Endothelial cell of umbilical vein (primary cell): ENCODE measurements around the gene RBMS3. TPM values are rescaled to one million over a fixed set of nuclear protein-coding genes. Genes with fewer than 3 reads are reported as not detected.
A peak's percentile ranks its signal among the peaks of the same experiment; 100 is the strongest.

Source experiments
- BruUV-seq: library from RNA; stranded (reverse); fragments of 400-500 nt; replicated peaks from 2 replicates; lab custom pipeline; 2021; lab: Mats Ljungman, UMichigan
- CTCF ChIA-PET: fragments of 300-600, 350-600 bp; sonication (Branson Sonifier 250); formaldehyde crosslinking; loops from one replicate; lab custom pipeline; 2021; ENCODE audit warnings: antibody characterized with exemption, inconsistent platforms; lab: Charles Lee
- POLR2A ChIA-PET: fragments of 300-600, 350-600 bp; sonication (Branson Sonifier 250); formaldehyde crosslinking; loops from one replicate; lab custom pipeline; 2021; ENCODE audit warnings: antibody characterized with exemption, inconsistent platforms; lab: Charles Lee
- DNase-seq: peaks from one replicate; pipeline ENCODE4 v3.0.0-alpha.2; 2011; ENCODE audit warnings: low read depth, low spot score
- FAIRE-seq: peaks from 2 replicates; lab custom pipeline; 2011; peaks lifted over from hg19 to GRCh38; lab: Jason Lieb, UNC
- H2AFZ ChIP-seq: 2 replicates; pipeline ENCODE4 v1.6.0; 2012; ENCODE audit warnings: low read depth, low read length, control low read depth, inconsistent platforms
- H3K27ac ChIP-seq: 2 replicates; pipeline ENCODE4 v1.5.1; 2011; ENCODE audit warnings: low read depth, mild to moderate bottlenecking, control low read depth, low read length, moderate library complexity; ENCODE audit not compliant: insufficient read depth
- H3K27me3 ChIP-seq, 2 experiments: 2 replicates each; pipeline versions ENCODE4 v1.6.0 to v1.6.1; 2011; ENCODE audit warnings: low read length in 2 of 2, mixed read lengths in 1 of 2; ENCODE audit not compliant: control insufficient read depth in 2 of 2, insufficient read depth in 2 of 2
- H3K36me3 ChIP-seq, 2 experiments: 2 replicates in 1 of 2; 3 replicates in 1 of 2; pipeline ENCODE4 v1.5.1; 2011; ENCODE audit warnings: low read length in 2 of 2, mild to moderate bottlenecking in 1 of 2, moderate library complexity in 1 of 2; ENCODE audit not compliant: control insufficient read depth in 2 of 2, insufficient read depth in 2 of 2; ENCODE audit errors: extremely low read depth in 1 of 2
- H3K4me1 ChIP-seq: 3 replicates; pipeline ENCODE4 v1.5.1; 2011; ENCODE audit warnings: mild to moderate bottlenecking, low read length; ENCODE audit not compliant: control insufficient read depth, insufficient read depth; ENCODE audit errors: extremely low read depth
- H3K4me2 ChIP-seq: 2 replicates; pipeline ENCODE4 v1.6.1; 2011; ENCODE audit warnings: low read length, control low read depth, mixed read lengths; ENCODE audit not compliant: insufficient read depth
- H3K4me3 ChIP-seq, 3 experiments: fragments of 200-600 bp in 1 of 3; sonication (generic), shearing (Covaris generic) in 1 of 3; replicated peaks in 1 of 3; 2 replicates each; pipeline ENCODE4 v1.5.1; 2011 to 2016; ENCODE audit warnings: control low read depth in 3 of 3, low read length in 3 of 3, mild to moderate bottlenecking in 2 of 3, inconsistent platforms in 1 of 3, low read depth in 1 of 3, moderate library complexity in 1 of 3; ENCODE audit not compliant: insufficient read depth in 1 of 3
- H3K79me2 ChIP-seq: 2 replicates; pipeline ENCODE4 v1.6.0; 2012; ENCODE audit warnings: low read length, inconsistent platforms; ENCODE audit not compliant: control insufficient read depth, insufficient read depth
- H3K9ac ChIP-seq: replicated peaks from 2 replicates; pipeline ENCODE3; 2011; ENCODE audit warnings: low read length, control low read depth; ENCODE audit not compliant: insufficient read depth; ENCODE audit errors: extremely low read depth
- H3K9me1 ChIP-seq: replicated peaks from 3 replicates; pipeline ENCODE4 v1.6.0; 2011; ENCODE audit warnings: mild to moderate bottlenecking, low read length; ENCODE audit not compliant: control insufficient read depth, insufficient read depth; ENCODE audit errors: extremely low read depth
- H3K9me3 ChIP-seq: replicated peaks from 2 replicates; pipeline ENCODE4 v1.5.1; 2012; ENCODE audit warnings: low read length, inconsistent platforms; ENCODE audit not compliant: control insufficient read depth, insufficient read depth
- H4K20me1 ChIP-seq: replicated peaks from 2 replicates; pipeline ENCODE3; 2011; ENCODE audit warnings: mild to moderate bottlenecking, low read length; ENCODE audit not compliant: control insufficient read depth, insufficient read depth; ENCODE audit errors: extremely low read depth
- EZH2 ChIP-seq: IDR thresholded peaks from 2 replicates; pipeline ENCODE4 v1.6.1; 2012; ENCODE audit warnings: borderline replicate concordance, low read depth, mild to moderate bottlenecking, moderate library complexity, low read length, inconsistent platforms; ENCODE audit not compliant: severe bottlenecking
- GATA2 ChIP-seq: IDR thresholded peaks from 2 replicates; pipeline ENCODE4 v1.7.0; 2011; ENCODE audit warnings: low read depth, mild to moderate bottlenecking, moderate library complexity, mixed read lengths, low read length; ENCODE audit not compliant: insufficient read length, insufficient read depth
- JUN ChIP-seq: IDR thresholded peaks from 2 replicates; pipeline ENCODE4 v1.6.1; 2011; ENCODE audit warnings: borderline replicate concordance, low read depth; ENCODE audit not compliant: insufficient read length, insufficient read depth
- MYC ChIP-seq: IDR thresholded peaks from one replicate; pipeline ENCODE4 v1.6.1; 2011; ENCODE audit warnings: mild to moderate bottlenecking, low read depth, low read length
- POLR2A ChIP-seq: IDR thresholded peaks from 2 replicates; pipeline ENCODE4 v1.6.1; 2012; ENCODE audit warnings: low read depth, mild to moderate bottlenecking, control low read depth, low read length
- dilution Hi-C: fragments of 300-500 bp; cut with MboI; formaldehyde crosslinking; loops from one replicate; pipeline ENCODE4 v1.15.0; 2019; ENCODE audit warnings: low sequenced_read_pairs; ENCODE audit not compliant: extremely low pct_ligation_motif_present
- intact Hi-C: fragments of 100-400 bp; cut with micrococcal nuclease; formaldehyde crosslinking; loops from one replicate; pipeline ENCODE4 v1.10.0; 2022
- polyA plus RNA-seq, 4 experiments: library from polyadenylated mRNA; depleted of rRNA in 3 of 4; stranded (reverse) in 3 of 4; unstranded in 1 of 4; fragments of >200 nt; gene quantifications; 2 replicates each; pipeline versions ENCODE4 v1.2.1 to v1.2.3, GENCODE V29; 2011 to 2012; ENCODE audit warnings: missing spikeins in 1 of 4
- total RNA-seq: library from RNA; stranded (reverse); gene quantifications from 2 replicates; pipeline ENCODE4 v1.2.3, GENCODE V29; 2021
- TF ChIP-seq, protein P1 (sequence below), 2 donors: IDR thresholded peaks; 1 replicate in 1 of 2; 2 replicates in 1 of 2; pipeline ENCODE4 v1.5.1; 2011; ENCODE audit warnings: low read length in 2 of 2, mild to moderate bottlenecking in 2 of 2, moderate library complexity in 2 of 2, control low read depth in 1 of 2, inconsistent platforms in 1 of 2, low read depth in 1 of 2; ENCODE audit not compliant: insufficient read depth in 1 of 2; ENCODE audit errors: extremely low read depth in 1 of 2
- TF ChIP-seq, protein P2 (sequence below): IDR thresholded peaks from 2 replicates; pipeline ENCODE4 v1.6.1; 2011; ENCODE audit not compliant: insufficient read depth, insufficient read length

Gene RBMS3
- total and polyA plus RNA-seq, 2 donors (not counting 3 experiments of a cell fraction or from before 2014, with no cell fraction given) = 13.6 to 42.3 TPM

DNA sequence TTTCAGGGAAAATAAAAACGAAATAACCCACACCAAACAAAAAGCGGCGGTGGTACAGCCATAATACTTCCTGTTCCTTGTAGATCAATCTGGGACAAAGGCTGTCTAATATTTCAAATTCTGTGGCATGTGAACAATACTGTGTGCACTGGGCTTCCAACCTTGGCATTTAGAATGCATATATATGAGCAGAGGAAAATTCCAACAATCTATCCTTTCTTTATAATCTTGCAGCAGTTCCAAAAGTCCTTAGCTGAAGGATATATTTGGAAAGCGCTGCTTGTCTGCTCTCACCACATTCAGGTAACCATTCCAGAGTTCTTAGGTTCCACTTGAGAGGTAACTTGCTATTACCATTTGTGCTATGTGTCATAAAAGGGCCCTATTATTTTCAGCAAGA, 231.8 kb downstream of the RBMS3 start:
- H4K20me1 ChIP-seq = no peaks in the 10 kb centered on the region
- no peaks in the 10 kb centered on the region for H3K36me3 ChIP-seq
- peak overlapping the region; percentile 11 for H2AFZ ChIP-seq
- no peaks in the 10 kb centered on the region for H3K79me2 ChIP-seq
- TF ChIP-seq JUN (no peak), MYC (no peak), POLR2A (no peak), EZH2 (no peak), GATA2 (no peak)
- TF ChIP-seq, protein P1, sequence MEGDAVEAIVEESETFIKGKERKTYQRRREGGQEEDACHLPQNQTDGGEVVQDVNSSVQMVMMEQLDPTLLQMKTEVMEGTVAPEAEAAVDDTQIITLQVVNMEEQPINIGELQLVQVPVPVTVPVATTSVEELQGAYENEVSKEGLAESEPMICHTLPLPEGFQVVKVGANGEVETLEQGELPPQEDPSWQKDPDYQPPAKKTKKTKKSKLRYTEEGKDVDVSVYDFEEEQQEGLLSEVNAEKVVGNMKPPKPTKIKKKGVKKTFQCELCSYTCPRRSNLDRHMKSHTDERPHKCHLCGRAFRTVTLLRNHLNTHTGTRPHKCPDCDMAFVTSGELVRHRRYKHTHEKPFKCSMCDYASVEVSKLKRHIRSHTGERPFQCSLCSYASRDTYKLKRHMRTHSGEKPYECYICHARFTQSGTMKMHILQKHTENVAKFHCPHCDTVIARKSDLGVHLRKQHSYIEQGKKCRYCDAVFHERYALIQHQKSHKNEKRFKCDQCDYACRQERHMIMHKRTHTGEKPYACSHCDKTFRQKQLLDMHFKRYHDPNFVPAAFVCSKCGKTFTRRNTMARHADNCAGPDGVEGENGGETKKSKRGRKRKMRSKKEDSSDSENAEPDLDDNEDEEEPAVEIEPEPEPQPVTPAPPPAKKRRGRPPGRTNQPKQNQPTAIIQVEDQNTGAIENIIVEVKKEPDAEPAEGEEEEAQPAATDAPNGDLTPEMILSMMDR (IDR thresholded peaks at IDR 0.05; ENCODE audit: extremely low read depth in 1 of 2, insufficient read depth in 1 of 2, low read depth in 1 of 2, low read length in 2 of 2) = no peak
- TF ChIP-seq, protein P2, sequence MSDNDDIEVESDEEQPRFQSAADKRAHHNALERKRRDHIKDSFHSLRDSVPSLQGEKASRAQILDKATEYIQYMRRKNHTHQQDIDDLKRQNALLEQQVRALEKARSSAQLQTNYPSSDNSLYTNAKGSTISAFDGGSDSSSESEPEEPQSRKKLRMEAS = no peak
- H3K27me3 ChIP-seq = no peaks in the 10 kb centered on the region
- BruUV-seq = no TSS peak
- H3K9me1 ChIP-seq = no peaks in the 10 kb centered on the region
- CTCF ChIA-PET = interaction anchor here (1.4 kb wide), 1 partner anchor 16 kb away, joined by 3 read pairs; no protein-coding TSS in a partner anchor
- H3K4me2 ChIP-seq = peak overlapping the region; percentile 83
- peaks cover 40% of the 10 kb centered on the region for H3K4me1 ChIP-seq
- dilution Hi-C loops (no loop called here), intact Hi-C loops (loop anchor here (1.0 kb wide), 3 partner anchors 13 to 230 kb away; no protein-coding TSS in a partner anchor)
- peak overlapping the region; percentile 1 to 51 (median 14) for H3K4me3 ChIP-seq
- DNase-seq (peak; percentile 69), FAIRE-seq (peak; percentile 52)
- peak overlapping the region; percentile 63 for H3K9ac ChIP-seq
- no peaks in the 10 kb centered on the region for H3K9me3 ChIP-seq
- H3K27ac ChIP-seq = peak overlapping the region; percentile 66
- POLR2A ChIA-PET = no interaction called here
